HG03575 (cell line): ENCODE measurements around the gene SDHAF2.
"Not testable (repeated sequence)": the region's sequence is repeated elsewhere in the genome, so short reads cannot be mapped to it uniquely, and the experiment has no call there.

Experiments used
- ATAC-seq: cut with Tn5 transposase; IDR thresholded peaks from one replicate; pipeline ENCODE4 v1.9.1; 2021; ENCODE audit not compliant: unreplicated experiment, insufficient number of reproducible peaks, low FRiP score; ENCODE audit errors: extremely low read depth

SDHAF2 gene

DNA sequence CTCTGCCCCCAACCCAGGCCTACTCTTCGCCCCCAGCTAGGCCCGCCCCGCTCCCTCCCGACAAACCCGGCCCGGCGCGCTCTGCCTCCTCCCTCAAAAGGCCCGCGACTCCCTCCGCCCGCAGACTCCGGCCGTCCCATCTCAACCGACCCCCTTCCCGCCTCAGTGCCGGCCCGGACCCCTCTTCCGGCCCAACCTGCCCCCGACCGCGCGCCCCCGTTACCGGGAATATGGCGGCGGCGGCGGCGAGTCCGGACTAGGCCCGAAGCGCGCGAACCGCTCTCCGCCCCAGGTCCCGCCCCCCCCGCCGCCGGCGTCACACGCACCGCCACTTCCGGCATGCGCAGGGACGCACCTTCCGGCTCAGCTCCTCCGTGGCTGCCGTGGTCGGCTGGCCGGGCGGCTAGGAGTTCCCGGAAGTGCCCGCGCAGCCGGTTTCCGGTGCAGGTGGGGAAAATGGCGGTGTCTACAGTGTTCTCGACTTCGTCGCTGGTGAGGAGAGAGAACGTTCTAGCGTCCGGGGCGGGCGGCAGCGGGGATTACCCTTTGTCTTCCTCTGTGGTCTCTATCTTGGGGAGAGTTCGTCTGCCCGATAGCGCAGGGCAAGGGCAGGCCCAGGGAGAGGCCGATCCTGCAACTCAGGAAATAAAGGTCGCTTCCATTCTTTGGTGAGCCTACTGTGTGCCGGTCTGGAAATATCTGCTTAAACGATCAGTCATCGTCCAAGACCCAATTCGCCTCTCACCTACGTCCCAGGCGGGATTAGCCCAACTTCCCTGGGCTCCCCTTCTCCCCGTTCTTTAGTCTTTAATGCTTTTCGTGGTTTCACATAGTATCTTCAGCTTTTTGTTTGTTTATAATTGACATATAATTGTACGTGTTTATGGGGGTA is at the start of gene SDHAF2, which contains the start of gene CPSF7:
SDHAF2 (plus strand) TSS at position 434 of the 892 bp plus-strand sequence; CDS start at position 457, 23 bp downstream.
CPSF7 (minus strand) TSS at position 285 of the 892 bp plus-strand sequence. CDS start 740 bp downstream, outside the sequence.
- no peak for ATAC-seq

- no peak for ATAC-seq
Measured at GRCh38 chr11:61380884-61381283, 49.0 kb upstream of the SDHAF2 start.

DNA sequence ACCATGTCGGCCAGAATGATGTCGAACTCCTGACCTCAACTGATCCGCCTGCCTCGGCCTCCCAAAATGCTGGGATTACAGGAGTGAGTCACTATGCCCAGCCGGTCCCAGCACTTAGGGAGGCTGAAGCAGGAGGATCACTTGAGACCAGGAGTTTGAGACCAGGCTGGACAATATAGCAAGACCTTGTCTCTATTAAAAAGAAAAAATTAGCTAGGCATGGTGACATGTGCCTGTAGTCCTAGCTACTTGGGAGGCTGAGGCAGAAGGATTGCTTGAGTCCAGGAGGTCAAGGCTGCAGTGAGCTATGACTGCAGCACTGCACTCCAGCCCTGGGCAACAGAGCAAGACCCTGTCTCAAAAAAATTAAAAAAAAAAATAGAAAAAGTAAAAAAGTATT is 46.1 kb upstream of the SDHAF2 start:
- not testable (repeated sequence) for ATAC-seq

GRCh38 chr11:61384271-61385242 is 45.4 kb upstream of the SDHAF2 start:
- ATAC-seq, result no peak

GRCh38 chr11:61390161-61390560 is 39.8 kb upstream of the SDHAF2 start:
- ATAC-seq, result no peak

DNA sequence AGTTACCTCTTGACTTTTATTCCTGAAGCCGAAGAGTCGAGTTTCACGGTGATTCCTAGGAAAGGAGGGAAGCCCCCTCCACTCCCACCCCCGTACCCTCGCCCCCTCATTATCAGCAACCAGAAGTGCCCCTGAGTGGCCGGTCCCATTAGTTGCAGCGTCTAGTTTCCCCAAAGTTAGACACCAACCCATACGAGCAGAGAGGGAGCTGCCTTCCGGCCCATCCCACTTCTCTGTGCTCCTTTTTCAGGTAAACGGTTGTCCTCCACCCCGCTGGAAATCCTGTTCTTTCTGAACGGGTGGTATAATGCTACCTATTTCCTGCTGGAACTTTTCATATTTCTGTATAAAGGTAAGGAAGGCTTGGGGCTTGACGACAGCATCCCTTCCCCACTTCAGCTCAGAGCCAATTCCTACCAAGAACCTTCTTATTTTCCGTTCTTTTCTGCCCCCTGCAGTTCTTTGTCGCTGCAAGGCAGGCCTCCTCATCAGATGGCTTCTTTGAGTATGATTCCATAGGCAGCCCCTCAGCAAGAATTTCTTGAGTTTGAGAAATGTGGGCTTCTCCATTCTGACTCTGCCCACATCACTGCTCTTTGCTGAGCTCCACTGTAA is 36.8 kb upstream of the SDHAF2 start:
- no peak for ATAC-seq

- ATAC-seq, result no peak
Measured at GRCh38 chr11:61401173-61401572, 28.8 kb upstream of the SDHAF2 start.

GRCh38 chr11:61401573-61401972 is 28.4 kb upstream of the SDHAF2 start:
- no peak for ATAC-seq

GRCh38 chr11:61403658-61404057 is 26.3 kb upstream of the SDHAF2 start:
- no peak for ATAC-seq

GRCh38 chr11:61404103-61404502 is 25.8 kb upstream of the SDHAF2 start:
- ATAC-seq, result no peak

DNA sequence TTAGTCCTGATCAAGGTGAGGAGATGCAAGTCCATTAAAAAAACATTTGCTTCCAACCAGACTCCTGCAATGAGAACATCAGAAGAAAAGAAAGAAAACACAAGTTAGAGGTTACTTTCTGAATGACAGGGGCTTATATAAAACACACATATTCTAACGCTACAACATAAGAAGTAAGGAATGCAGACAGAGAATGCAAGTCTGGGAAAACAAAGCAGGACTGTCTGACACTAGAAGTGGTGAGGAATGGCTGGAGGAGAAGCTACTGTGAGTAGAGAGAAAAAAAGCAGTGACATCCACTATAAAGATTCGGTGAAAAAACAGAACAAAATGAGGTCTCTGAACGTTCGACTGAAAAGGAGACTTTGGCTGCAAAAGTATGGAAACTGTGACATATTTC is 25.3 kb upstream of the SDHAF2 start:
- ATAC-seq, result no peak

DNA sequence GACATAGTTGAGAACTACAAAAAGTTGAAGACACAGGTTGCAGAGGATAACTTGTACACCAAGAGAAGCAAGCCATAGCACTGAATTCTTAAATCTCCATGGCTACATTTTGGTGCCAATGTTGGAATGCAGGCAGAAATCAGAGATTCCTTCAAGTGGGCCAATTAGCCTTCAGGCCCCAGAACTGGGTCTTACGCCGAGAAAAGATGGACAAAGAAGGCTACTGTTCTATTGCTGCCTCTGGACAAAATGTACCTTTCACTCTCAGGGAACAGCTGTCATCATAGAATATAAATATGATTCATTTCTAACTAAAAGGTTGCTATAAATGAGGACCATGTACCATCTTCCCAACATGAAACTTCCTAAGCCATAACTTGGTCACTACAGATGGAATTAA is 23.9 kb upstream of the SDHAF2 start:
- no peak for ATAC-seq

DNA sequence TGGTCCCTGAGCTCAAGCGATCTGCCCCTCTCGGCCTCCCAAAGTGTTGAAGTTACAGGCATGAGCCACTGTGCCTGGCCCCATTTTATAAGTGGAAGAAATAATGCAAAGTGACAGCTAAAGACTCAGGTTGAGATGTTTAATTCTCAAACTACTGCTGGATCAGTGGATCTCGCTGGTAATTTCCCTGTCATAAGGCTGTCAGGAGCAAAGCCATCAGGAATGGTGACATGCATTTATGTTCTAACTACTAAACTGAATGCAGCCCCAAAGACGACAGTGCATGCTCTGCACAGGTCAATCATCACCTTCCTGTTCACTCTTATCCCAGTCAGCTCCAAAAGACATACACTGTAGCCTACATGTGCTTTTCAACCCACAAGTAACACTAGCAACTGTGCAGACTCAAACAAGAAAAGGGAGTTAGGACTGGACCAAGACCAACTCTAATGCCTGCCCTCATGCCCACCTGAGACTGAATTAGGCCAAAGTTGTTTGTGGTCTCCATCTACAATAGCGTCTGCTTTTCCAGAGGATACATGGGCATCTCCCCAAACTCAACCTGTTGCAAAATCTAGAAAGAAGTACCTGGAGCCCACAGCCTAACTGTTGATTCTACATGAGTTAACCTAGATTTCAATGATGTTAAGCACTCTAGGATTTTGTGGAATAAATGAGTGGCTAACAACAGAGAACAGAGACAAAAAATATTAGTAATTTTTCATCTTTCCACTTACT is 22.8 kb upstream of the SDHAF2 start:
- no peak for ATAC-seq

GRCh38 chr11:61411589-61411988 is 18.3 kb upstream of the SDHAF2 start:
- ATAC-seq, result no peak

- ATAC-seq, result no peak
Measured at GRCh38 chr11:61413496-61413895, 16.4 kb upstream of the SDHAF2 start.

- ATAC-seq, result no peak
Measured at GRCh38 chr11:61414547-61414946, 15.4 kb upstream of the SDHAF2 start.

DNA sequence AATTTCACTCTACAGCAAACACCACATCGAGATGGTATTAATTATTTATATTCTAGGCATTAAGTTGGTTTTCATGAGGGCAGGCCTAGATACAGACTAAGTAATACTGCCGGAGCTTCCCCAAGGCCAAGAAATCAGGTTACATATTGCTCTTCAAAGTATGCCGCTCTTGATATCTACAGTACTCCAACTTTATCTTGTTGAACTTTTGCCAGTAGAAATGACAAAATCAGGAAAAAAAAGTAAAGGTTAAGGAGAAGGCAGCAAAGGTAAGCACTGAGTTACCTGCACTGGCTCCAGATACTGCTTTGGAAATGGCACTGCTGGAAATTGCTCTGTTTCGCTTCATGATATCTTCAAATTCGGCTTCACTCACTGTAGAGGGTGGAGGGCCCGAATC is 14.5 kb upstream of the SDHAF2 start:
- no peak for ATAC-seq

- ATAC-seq, result no peak
Measured at GRCh38 chr11:61416941-61417340, 13.0 kb upstream of the SDHAF2 start.

DNA sequence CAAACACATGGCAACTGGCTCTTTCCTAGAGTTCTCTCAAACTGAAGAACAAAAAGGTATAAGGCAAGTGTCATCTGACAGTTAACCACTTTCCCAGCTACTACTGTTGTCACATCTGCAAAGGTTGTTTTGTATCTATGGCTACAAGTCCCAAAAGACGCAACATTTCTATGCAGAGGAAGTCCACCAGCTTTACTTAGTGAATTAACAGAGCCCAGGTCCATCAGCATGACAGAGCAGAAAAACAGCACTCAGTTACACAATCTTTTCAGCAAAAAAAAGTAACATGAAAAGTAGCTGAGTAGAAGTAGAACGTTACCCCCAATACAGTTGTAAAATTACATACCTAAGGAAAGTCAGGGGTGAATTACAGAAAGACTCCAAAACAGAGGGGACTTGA is 12.3 kb upstream of the SDHAF2 start:
- no peak for ATAC-seq
